Suprapubic skin (tissue), 4 donors: ENCODE data around the gene TMED3. TPM values are rescaled to one million over a fixed set of nuclear protein-coding genes. Genes with fewer than 3 reads are reported as not detected.

ENCODE experiments used
- DNase-seq, 2 donors: peaks; one replicate each; pipeline ENCODE4 v3.0.0-alpha.2; 2019; ENCODE audit warnings: low spot score in 2 of 2
- H3K27ac ChIP-seq: fragments of 200-600 bp; sonication (generic); one replicate; pipeline ENCODE4 v1.5.1; 2019
- H3K27me3 ChIP-seq: fragments of 200-600 bp; sonication (generic); one replicate; pipeline ENCODE4 v1.5.1; 2019
- H3K36me3 ChIP-seq: fragments of 200-600 bp; sonication (generic); one replicate; pipeline ENCODE4 v1.5.1; 2019
- H3K4me1 ChIP-seq: fragments of 200-600 bp; sonication (generic); one replicate; pipeline ENCODE4 v1.5.1; 2019
- H3K4me3 ChIP-seq: fragments of 200-600 bp; sonication (generic); one replicate; pipeline ENCODE4 v1.5.1; 2019; ENCODE audit warnings: mild to moderate bottlenecking
- H3K9me3 ChIP-seq: fragments of 200-600 bp; sonication (generic); one replicate; pipeline ENCODE4 v1.5.1; 2019
- EP300 ChIP-seq: sonication (generic); formaldehyde crosslinking; IDR thresholded peaks from one replicate; pipeline ENCODE4 v1.6.1; 2017; ENCODE audit warnings: antibody characterized with exemption
- POLR2A ChIP-seq, 2 donors: fragments of 450-650 bp; IDR thresholded peaks; one replicate each; pipeline ENCODE4 v1.6.1; 2017; ENCODE audit warnings: antibody characterized with exemption in 2 of 2, mild to moderate bottlenecking in 2 of 2, moderate library complexity in 2 of 2
- POLR2AphosphoS5 ChIP-seq, 3 donors: sonication (generic); formaldehyde crosslinking; IDR thresholded peaks; one replicate each; pipeline ENCODE4 v1.6.1; 2017; ENCODE audit warnings: antibody characterized with exemption in 3 of 3
- WGBS: methylation state at CpG from one replicate; pipeline ENCODE4 v1.1.5; 2018; 5-methylcytosine and 5-hydroxymethylcytosine counted together
- total RNA-seq, 4 donors: library from RNA; depleted of rRNA; stranded (reverse); fragments of >200 nt; gene quantifications; one replicate each; pipeline ENCODE4 v1.1.0, GENCODE V29; 2016
- TF ChIP-seq, protein P1 (sequence below), 2 donors: fragments of 200-600 bp in 1 of 2; fragments of 450-650 bp in 1 of 2; sonication (generic) in 1 of 2; IDR thresholded peaks; one replicate each; pipeline ENCODE4 v1.5.1; 2016 to 2019; ENCODE audit warnings: antibody characterized with exemption in 2 of 2, mild to moderate bottlenecking in 1 of 2, moderate library complexity in 1 of 2

TMED3 gene
- total RNA-seq, 4 donors from 2014 or later = 62.6 to 154 (median 127) TPM

DNA sequence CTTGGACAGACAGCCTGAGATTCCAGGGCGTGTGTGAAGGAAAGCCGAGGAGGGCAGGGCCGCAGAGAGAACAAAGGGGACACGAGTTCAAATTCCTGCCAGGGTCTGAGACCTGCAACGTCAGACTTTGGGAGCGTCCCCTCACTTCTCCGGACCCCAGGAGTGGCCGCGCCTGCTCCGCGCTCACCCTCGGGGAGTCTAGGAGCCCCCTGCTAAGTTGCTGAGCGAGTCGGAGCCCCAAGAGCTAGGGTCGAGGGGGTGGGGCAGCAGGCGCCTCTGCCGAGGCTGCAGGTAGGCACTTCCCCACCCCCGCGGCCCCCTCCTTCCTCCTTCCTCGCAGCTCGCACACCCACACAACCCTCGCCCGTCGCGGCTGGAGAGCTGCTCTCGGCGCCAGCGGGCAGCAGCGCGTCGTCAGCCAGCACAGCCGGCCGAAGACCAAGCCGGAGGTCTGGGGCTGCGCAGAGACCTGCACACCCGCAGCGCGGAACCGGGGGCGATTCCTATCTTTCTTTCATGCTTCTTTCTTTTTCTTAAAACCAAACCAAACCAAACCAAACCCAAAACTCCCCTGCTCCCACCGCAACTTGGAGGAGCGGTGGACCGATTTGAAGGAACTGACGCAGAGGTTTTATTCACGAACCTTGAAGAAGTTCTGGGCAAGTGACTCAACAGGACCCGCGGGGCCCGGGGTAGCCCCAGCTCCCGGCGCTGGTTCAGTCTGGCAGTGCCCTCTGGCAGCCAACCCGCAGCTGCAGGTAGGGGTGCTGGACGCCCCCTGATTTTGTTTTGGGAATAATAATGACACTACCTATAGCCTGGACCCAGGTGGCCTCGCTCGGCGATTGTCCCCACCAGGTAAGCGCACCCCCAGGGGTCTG, 28.3 kb upstream of the TMED3 start, which contains the start of gene ANKRD34C:
Gene ANKRD34C, plus strand, starts transcription at position 352 of the 881 bp plus-strand sequence. CDS start 10,563 bp downstream, outside the sequence.
- H3K4me3 ChIP-seq = no peak within 1 kb of the TSS
- no peak for DNase-seq
- H3K27ac ChIP-seq = no peak within 1 kb of the TSS
- H3K27me3 ChIP-seq = peaks cover 69% of the 10 kb centered on the region
- H3K36me3 ChIP-seq = no peaks in the 10 kb centered on the region
- TF ChIP-seq EP300 (no peak), POLR2A (IDR thresholded peaks at IDR 0.05) (no peak), POLR2AphosphoS5 (IDR thresholded peaks at IDR 0.05) (no peak)
- TF ChIP-seq, protein P1, sequence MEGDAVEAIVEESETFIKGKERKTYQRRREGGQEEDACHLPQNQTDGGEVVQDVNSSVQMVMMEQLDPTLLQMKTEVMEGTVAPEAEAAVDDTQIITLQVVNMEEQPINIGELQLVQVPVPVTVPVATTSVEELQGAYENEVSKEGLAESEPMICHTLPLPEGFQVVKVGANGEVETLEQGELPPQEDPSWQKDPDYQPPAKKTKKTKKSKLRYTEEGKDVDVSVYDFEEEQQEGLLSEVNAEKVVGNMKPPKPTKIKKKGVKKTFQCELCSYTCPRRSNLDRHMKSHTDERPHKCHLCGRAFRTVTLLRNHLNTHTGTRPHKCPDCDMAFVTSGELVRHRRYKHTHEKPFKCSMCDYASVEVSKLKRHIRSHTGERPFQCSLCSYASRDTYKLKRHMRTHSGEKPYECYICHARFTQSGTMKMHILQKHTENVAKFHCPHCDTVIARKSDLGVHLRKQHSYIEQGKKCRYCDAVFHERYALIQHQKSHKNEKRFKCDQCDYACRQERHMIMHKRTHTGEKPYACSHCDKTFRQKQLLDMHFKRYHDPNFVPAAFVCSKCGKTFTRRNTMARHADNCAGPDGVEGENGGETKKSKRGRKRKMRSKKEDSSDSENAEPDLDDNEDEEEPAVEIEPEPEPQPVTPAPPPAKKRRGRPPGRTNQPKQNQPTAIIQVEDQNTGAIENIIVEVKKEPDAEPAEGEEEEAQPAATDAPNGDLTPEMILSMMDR (IDR thresholded peaks at IDR 0.05) = no peak
- peaks cover 7% of the 10 kb centered on the region for H3K4me1 ChIP-seq
- no peaks in the 10 kb centered on the region for H3K9me3 ChIP-seq
- WGBS = 12% methylated on average over 38 of the region's 56 CpGs

DNA sequence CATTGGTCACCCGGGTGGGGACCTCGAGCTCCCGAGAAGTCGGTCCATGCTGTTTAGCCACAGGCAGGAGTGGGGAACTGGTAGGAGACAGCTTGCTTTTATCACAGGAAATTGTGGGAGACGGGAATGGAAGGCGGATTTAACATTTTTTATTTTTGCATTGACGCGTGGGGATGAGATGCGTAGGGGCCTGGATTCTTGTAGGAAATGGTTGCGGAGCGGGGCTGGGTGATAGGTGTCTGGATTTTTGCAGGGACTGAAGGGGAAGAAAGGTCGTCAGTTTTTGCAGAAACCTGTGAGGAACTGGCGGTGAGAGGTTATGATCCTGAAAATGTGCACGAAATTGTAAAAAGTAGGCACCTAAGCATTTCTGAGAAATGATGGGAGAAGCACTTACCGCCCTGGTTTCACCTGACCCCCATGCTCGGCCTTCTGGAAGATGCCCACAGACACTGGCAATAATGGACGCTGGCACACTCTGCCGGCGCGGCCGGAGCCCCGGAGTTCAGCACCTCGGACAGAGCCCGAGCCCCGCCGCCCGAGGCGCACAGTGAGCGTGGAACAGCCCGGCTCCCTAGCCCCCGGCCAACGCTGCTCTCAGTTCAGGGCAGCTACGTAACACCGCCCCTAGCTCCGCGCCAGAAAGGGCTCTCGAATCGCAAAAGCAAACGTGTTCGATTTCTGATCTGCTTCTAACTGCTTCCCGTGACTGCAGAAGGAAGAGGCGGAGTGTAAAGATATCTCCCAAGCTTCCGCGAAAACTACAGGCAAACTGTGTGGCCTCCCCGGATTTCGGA, 27.5 kb upstream of the TMED3 start:
- H3K36me3 ChIP-seq = no peaks in the 10 kb centered on the region
- no peaks in the 10 kb centered on the region for H3K9me3 ChIP-seq
- 12% methylated on average over 42 of the region's 46 CpGs for WGBS
- H3K4me3 ChIP-seq = no peak overlapping the region
- no peak overlapping the region for H3K27ac ChIP-seq
- H3K4me1 ChIP-seq = peaks cover 7% of the 10 kb centered on the region
- peaks cover 77% of the 10 kb centered on the region for H3K27me3 ChIP-seq
- no peak for DNase-seq
- TF ChIP-seq, protein P1 (IDR thresholded peaks at IDR 0.05) = no peak
- TF ChIP-seq POLR2AphosphoS5 (IDR thresholded peaks at IDR 0.05) (no peak), EP300 (no peak), POLR2A (IDR thresholded peaks at IDR 0.05) (no peak)

DNA sequence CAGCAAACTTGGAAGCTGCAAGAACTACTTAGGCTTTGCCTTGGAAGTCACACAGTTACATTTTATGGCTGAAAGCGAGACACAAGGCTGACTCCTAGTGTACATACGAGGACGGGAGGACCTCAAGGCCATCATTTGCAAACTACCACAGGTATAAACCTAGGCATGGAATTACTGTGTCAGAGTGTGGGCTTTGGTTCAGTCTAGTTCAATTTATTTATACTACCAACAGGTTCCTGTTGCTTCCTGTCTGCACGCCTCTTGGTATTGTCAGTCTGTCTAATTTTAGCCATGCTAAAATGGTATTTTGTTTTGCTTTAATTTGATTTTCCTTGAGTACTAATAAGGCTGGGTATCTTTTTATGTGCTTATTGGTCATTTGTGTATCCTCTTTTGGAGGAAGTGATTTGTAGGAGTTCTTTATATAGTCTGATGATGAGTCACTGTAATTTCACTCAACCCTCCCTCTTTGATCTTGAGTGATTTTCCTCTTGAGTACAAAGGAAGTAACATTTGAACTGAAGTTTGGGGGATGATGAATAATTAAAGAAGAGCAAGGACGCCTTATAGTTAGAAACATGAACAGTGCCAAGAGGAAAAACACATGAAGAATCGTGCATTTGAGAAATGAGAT, 20.2 kb upstream of the TMED3 start:
- H3K27me3 ChIP-seq = peaks cover 37% of the 10 kb centered on the region
- 62% methylated on average over 6 of the region's 6 CpGs for WGBS
- DNase-seq = no peak
- H3K4me3 ChIP-seq = no peak overlapping the region
- TF ChIP-seq POLR2A (IDR thresholded peaks at IDR 0.05) = no peak
- no peak for TF ChIP-seq EP300
- TF ChIP-seq POLR2AphosphoS5 (IDR thresholded peaks at IDR 0.05) = no peak
- TF ChIP-seq, protein P1 (IDR thresholded peaks at IDR 0.05) = no peak
- H3K36me3 ChIP-seq = no peaks in the 10 kb centered on the region
- no peak overlapping the region for H3K27ac ChIP-seq
- H3K4me1 ChIP-seq = no peaks in the 10 kb centered on the region
- H3K9me3 ChIP-seq = no peaks in the 10 kb centered on the region

DNA sequence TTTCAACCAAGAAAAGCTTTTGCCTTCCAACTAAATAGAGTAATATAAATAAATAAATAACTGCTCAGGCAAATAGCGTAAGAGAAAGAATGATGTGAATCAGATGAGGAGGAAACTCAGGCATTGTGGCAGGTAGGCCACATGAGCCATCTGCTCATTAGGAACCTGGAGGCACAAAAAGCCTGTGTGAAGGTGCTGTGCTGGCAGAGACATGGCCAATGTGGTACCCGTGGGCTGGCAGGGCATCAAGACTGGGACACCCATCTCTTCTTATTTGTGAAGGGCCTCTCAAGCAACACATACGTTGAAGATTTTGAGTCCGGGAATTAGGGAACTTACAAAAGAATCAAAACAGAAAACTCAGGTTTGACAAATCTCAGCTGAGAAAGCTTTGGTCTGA, 18.9 kb upstream of the TMED3 start:
- no peaks in the 10 kb centered on the region for H3K36me3 ChIP-seq
- TF ChIP-seq EP300 (no peak), POLR2A (IDR thresholded peaks at IDR 0.05) (no peak), POLR2AphosphoS5 (IDR thresholded peaks at IDR 0.05) (no peak)
- TF ChIP-seq, protein P1 (IDR thresholded peaks at IDR 0.05) = no peak
- H3K27me3 ChIP-seq = peaks cover 27% of the 10 kb centered on the region
- no peak overlapping the region for H3K4me3 ChIP-seq
- no peak for DNase-seq
- H3K9me3 ChIP-seq = no peaks in the 10 kb centered on the region
- WGBS = 90% methylated on average over 4 of the region's 4 CpGs
- H3K4me1 ChIP-seq = no peaks in the 10 kb centered on the region
- no peak overlapping the region for H3K27ac ChIP-seq
